ENCODE results near the gene EXOC8.

GRCh38 chr1:231284441-231284840, 53.2 kb downstream of the EXOC8 start:
- no peak for TF ChIP-seq JUNB (IDR thresholded peaks at IDR 0.05; ENCODE audit: unreplicated experiment)
- no peak for TF ChIP-seq CTCF (conservative IDR thresholded peaks at IDR 0.05; ENCODE audit: low read depth in 2 of 2)
- no peak for TF ChIP-seq REST (IDR thresholded peaks at IDR 0.05; ENCODE audit: unreplicated experiment)
- TF ChIP-seq POLR2AphosphoS5 (IDR thresholded peaks at IDR 0.05; ENCODE audit: low read depth), result no peak
- TF ChIP-seq, protein P1, sequence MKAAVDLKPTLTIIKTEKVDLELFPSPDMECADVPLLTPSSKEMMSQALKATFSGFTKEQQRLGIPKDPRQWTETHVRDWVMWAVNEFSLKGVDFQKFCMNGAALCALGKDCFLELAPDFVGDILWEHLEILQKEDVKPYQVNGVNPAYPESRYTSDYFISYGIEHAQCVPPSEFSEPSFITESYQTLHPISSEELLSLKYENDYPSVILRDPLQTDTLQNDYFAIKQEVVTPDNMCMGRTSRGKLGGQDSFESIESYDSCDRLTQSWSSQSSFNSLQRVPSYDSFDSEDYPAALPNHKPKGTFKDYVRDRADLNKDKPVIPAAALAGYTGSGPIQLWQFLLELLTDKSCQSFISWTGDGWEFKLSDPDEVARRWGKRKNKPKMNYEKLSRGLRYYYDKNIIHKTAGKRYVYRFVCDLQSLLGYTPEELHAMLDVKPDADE (IDR thresholded peaks at IDR 0.05), result no peak
- TF ChIP-seq EZH2 (IDR thresholded peaks at IDR 0.05; ENCODE audit: low read depth, unreplicated experiment), result no peak
- no peak for TF ChIP-seq EZH2phosphoT487 (IDR thresholded peaks at IDR 0.05; ENCODE audit: unreplicated experiment)
